PC-3 (cell line): Measurements from ENCODE around the gene LAMA3. TPM values are rescaled to one million over a fixed set of nuclear protein-coding genes. Genes with fewer than 3 reads are reported as not detected.

ENCODE experiments used
- ATAC-seq: fragments of 200-7000 bp; cut with Tn5 transposase; 2 replicates; pipeline ENCODE4 v1.9.1; 2020; ENCODE audit warnings: mild to moderate bottlenecking, moderate library complexity
- BruUV-seq: library from RNA; stranded (reverse); fragments of 400-500 nt; replicated peaks from 2 replicates; lab custom pipeline; 2021; lab: Mats Ljungman, UMichigan
- CTCF ChIA-PET: fragments of 300-600 bp; sonication (Branson Sonifier 250); formaldehyde crosslinking; loops from one replicate; lab custom pipeline; 2022; ENCODE audit warnings: antibody characterized with exemption; lab: Charles Lee
- POLR2A ChIA-PET: fragments of 300-600 bp; sonication (Branson Sonifier 250); formaldehyde crosslinking; loops from one replicate; lab custom pipeline; 2022; ENCODE audit warnings: antibody characterized with exemption; ENCODE audit not compliant: unreplicated experiment; lab: Charles Lee
- DNase-seq: peaks from one replicate; pipeline ENCODE4 v3.0.0-alpha.2; 2015
- H2AFZ ChIP-seq: fragments of 300-600 bp; sonication (generic); 2 replicates; pipeline ENCODE4 v1.6.0; 2016; ENCODE audit warnings: antibody characterized with exemption, low read length
- H3F3A ChIP-seq: fragments of 300-600 bp; sonication (generic); one replicate; pipeline ENCODE4 v1.6.0; 2017; ENCODE audit warnings: antibody characterized with exemption, low read length, control low read depth, mild to moderate bottlenecking; ENCODE audit not compliant: unreplicated experiment
- H3K27ac ChIP-seq: fragments of 300-600 bp; sonication (generic); 2 replicates; pipeline ENCODE4 v1.5.1; 2016; ENCODE audit warnings: mild to moderate bottlenecking, low read length
- H3K27me3 ChIP-seq: fragments of 300-600 bp; sonication (generic); 2 replicates; pipeline ENCODE4 v1.6.1; 2016; ENCODE audit warnings: low read length, mixed read lengths
- H3K36me3 ChIP-seq: fragments of 300-600 bp; sonication (generic); 2 replicates; pipeline ENCODE4 v1.6.1; 2016; ENCODE audit warnings: low read depth, mixed run types, low read length, mixed read lengths
- H3K4me1 ChIP-seq: fragments of 300-600 bp; sonication (generic); 2 replicates; pipeline ENCODE4 v1.5.1; 2016; ENCODE audit warnings: low read length; ENCODE audit not compliant: insufficient read depth
- H3K4me2 ChIP-seq: fragments of 300-600 bp; sonication (generic); 2 replicates; pipeline ENCODE4 v1.6.0; 2016; ENCODE audit warnings: low read length
- H3K4me3 ChIP-seq: fragments of 300-600 bp; sonication (generic); 2 replicates; pipeline ENCODE4 v1.5.1; 2016; ENCODE audit warnings: mild to moderate bottlenecking, low read length, mixed read lengths
- H3K79me2 ChIP-seq: fragments of 300-600 bp; sonication (generic); 2 replicates; pipeline ENCODE4 v1.6.1; 2017; ENCODE audit warnings: low read length, mixed read lengths
- H3K9ac ChIP-seq: fragments of 300-600 bp; sonication (generic); 2 replicates; pipeline ENCODE4 v1.6.0; 2016; ENCODE audit warnings: mild to moderate bottlenecking, low read length
- H3K9me2 ChIP-seq: fragments of 300-600 bp; sonication (generic); replicated peaks from 2 replicates; pipeline ENCODE4 v1.6.1; 2016; ENCODE audit warnings: mixed run types, low read length, mixed read lengths
- H3K9me3 ChIP-seq: fragments of 300-600 bp; sonication (generic); 2 replicates; pipeline ENCODE4 v1.6.1; 2016; ENCODE audit warnings: low read length, mixed read lengths
- H4K20me1 ChIP-seq: fragments of 300-600 bp; sonication (generic); 2 replicates; pipeline ENCODE4 v1.6.1; 2016; ENCODE audit warnings: low read length, mixed read lengths
- CTCF ChIP-seq: fragments of 300-600 bp; sonication (generic); conservative IDR thresholded peaks from 2 replicates; pipeline ENCODE4 v1.5.1; 2017; ENCODE audit warnings: antibody characterized with exemption, low read depth, mild to moderate bottlenecking, low read length
- EZH2 ChIP-seq: fragments of 300-600 bp; sonication (generic); IDR thresholded peaks from one replicate; pipeline ENCODE4 v1.6.1; 2017; ENCODE audit warnings: antibody characterized with exemption, mild to moderate bottlenecking, low read length; ENCODE audit not compliant: unreplicated experiment
- EZH2phosphoT487 ChIP-seq: fragments of 300-600 bp; sonication (generic); IDR thresholded peaks from 2 replicates; pipeline ENCODE4 v1.6.1; 2018; ENCODE audit warnings: mild to moderate bottlenecking, antibody characterized with exemption, low read length, borderline replicate concordance
- intact Hi-C: fragments of 100-400 bp; cut with micrococcal nuclease; formaldehyde crosslinking; loops from 2 replicates; pipeline ENCODE4 v1.9.0; 2023
- total RNA-seq: library from RNA; depleted of rRNA; stranded (reverse); fragments of >200 nt; gene quantifications from 2 replicates; pipeline ENCODE4 v1.2.3, GENCODE V29; 2014

Gene LAMA3
- total RNA-seq, 1 experiment from 2014 or later: 224 TPM

GRCh38 chr18:23828426-23828825 lies 139.2 kb downstream of the LAMA3 start:
- Histone ChIP-seq H2AFZ (no peak overlapping the region), H3K4me1 (peaks cover 25% of the 10 kb centered on the region), H3K36me3 (peaks cover 66% of the 10 kb centered on the region), H3K9ac (peak overlapping the region; percentile 58), H3K4me3 (no peak overlapping the region), H3K27ac (peak overlapping the region; percentile 79), H4K20me1 (no peaks in the 10 kb centered on the region), H3F3A (no peaks in the 10 kb centered on the region), H3K9me3 (no peaks in the 10 kb centered on the region), H3K27me3 (no peaks in the 10 kb centered on the region), H3K4me2 (peak overlapping the region; percentile 46), H3K9me2 (no peaks in the 10 kb centered on the region), H3K79me2 (no peaks in the 10 kb centered on the region)
- POLR2A ChIA-PET: interaction anchor here (1.0 kb wide), 2 partner anchors 21 to 34 kb away, joined by 3 to 6 read pairs; no protein-coding TSS in a partner anchor
- TF ChIP-seq EZH2phosphoT487 (no peak), CTCF (no peak), EZH2 (no peak)
- intact Hi-C loops: loop anchor here (1.0 to 2.0 kb wide), 2 partner anchors 21 to 42 kb away; no protein-coding TSS in a partner anchor
- DNase-seq (peak; percentile 88), ATAC-seq (peak; percentile 94)
- CTCF ChIA-PET: interaction anchor here (0.7 kb wide), 1 partner anchor 33 kb away, joined by 3 read pairs; no protein-coding TSS in a partner anchor
- no TSS peak for BruUV-seq

GRCh38 chr18:23832911-23833310 lies 143.7 kb downstream of the LAMA3 start:
- Histone ChIP-seq H3K4me2 (no peak overlapping the region), H4K20me1 (no peaks in the 10 kb centered on the region), H3K27me3 (no peaks in the 10 kb centered on the region), H3K4me3 (no peak overlapping the region), H3K4me1 (peaks cover 16% of the 10 kb centered on the region), H2AFZ (no peak overlapping the region), H3K9ac (no peak overlapping the region), H3K9me3 (no peaks in the 10 kb centered on the region), H3F3A (no peaks in the 10 kb centered on the region), H3K27ac (no peak overlapping the region), H3K9me2 (no peaks in the 10 kb centered on the region), H3K36me3 (peaks cover 46% of the 10 kb centered on the region), H3K79me2 (no peaks in the 10 kb centered on the region)
- ChIA-PET POLR2A (no interaction called here), CTCF (no interaction called here)
- intact Hi-C loops: no loop called here
- TF ChIP-seq EZH2phosphoT487 (no peak), EZH2 (no peak), CTCF (no peak)
- no peak for DNase-seq
- ATAC-seq: no peak
- no TSS peak for BruUV-seq

GRCh38 chr18:23833714-23834113 lies 144.5 kb downstream of the LAMA3 start:
- Histone ChIP-seq H3K4me3 (no peak overlapping the region), H4K20me1 (no peaks in the 10 kb centered on the region), H3K27ac (no peak overlapping the region), H3K9ac (no peak overlapping the region), H3K27me3 (no peaks in the 10 kb centered on the region), H3K4me1 (peaks cover 15% of the 10 kb centered on the region), H2AFZ (no peak overlapping the region), H3K79me2 (no peaks in the 10 kb centered on the region), H3K36me3 (peaks cover 50% of the 10 kb centered on the region), H3F3A (no peaks in the 10 kb centered on the region), H3K9me3 (no peaks in the 10 kb centered on the region), H3K9me2 (no peaks in the 10 kb centered on the region), H3K4me2 (no peak overlapping the region)
- ChIA-PET CTCF (no interaction called here), POLR2A (interaction anchor here (0.7 kb wide), 1 partner anchor 114 kb away, joined by 3 read pairs; no protein-coding TSS in a partner anchor)
- no peak for ATAC-seq
- TF ChIP-seq EZH2phosphoT487 (no peak), EZH2 (no peak), CTCF (no peak)
- intact Hi-C loops: no loop called here
- no TSS peak for BruUV-seq
- DNase-seq: no peak
